Suppressor macrophage (primary cell): ENCODE measurements around the gene MAP1LC3B.
"Not testable (repeated sequence)": the region's sequence is repeated elsewhere in the genome, so short reads cannot be mapped to it uniquely, and the experiment has no call there.

Experiments used
- DNase-seq, 4 experiments: peaks; one replicate each; pipeline ENCODE4 v3.0.0-alpha.2; 2020 to 2022

MAP1LC3B gene

DNA sequence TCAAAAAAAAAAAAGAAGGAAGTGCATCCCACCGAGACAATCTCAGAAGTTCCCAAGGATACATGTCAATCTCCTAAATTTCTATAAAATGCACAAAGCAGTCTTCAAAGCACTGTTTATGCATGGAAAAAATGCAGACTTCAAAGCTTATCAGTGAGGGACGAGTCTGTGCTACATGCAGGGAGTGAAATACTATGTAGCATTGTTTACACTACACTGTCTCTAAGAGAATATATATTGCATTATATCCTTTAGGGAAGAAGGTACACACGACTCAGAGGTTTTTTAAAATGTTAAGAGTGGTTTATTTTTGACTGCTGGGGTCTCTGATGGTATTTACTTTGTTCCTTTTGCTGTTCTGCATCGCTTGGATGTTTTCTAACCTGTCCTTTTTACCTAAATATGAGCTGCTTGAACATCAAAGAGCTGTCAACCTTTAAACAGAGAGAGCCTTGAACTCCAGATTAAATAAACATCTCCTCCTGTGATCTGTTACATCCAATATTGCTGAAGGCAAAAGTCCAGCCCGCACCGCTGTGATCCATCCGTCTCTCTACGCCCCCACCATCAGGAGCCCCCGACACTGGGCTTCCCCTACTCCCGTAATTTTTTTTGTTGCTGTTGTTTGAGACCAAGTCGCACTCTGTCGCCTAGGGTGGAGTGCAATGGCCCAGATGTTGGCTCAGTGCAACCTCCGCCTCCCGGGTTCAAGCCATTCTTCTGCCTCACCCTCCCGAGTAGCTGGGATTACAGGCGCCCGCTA, 9.9 kb upstream of the MAP1LC3B start:
- DNase-seq: no peak

DNA sequence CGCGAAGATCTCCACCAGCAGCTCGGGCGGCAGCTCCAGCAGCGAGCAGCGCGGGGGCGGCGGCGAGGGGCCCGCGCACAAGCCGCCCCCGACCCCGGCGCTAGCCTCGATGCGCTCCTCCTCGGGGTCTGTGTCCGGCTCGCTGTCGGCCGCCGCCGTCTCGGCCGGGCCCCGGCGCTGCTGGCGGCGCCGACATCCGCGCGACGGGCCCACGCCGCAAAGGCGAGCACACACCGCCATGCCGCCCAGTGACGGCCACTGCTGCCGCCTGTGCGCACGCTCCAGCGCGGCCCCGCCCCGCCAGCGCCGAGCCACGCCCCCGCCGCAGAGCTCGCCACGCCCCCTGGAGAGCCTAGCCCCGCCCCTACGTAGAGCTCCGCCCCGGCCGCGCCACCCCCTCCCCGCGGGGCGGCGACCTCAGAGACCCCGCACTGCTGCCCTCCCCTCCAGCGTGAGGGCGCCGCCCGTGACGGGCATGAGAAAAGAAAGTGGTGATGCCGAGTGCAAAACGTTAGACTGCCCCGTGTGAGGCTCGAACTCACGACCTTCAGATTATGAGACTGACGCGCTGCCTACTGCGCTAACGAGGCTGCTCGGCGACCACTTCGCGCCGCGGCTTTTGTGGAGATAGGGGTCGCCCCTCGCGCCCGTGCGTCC, 8.5 kb upstream of the MAP1LC3B start, which contains the start of gene FBXO31:
FBXO31 (minus strand) TSS at position 272 of the 657 bp plus-strand sequence; CDS start at position 240, 32 bp downstream.
- peak; percentile 92 to 97 (median 95) for DNase-seq

DNA sequence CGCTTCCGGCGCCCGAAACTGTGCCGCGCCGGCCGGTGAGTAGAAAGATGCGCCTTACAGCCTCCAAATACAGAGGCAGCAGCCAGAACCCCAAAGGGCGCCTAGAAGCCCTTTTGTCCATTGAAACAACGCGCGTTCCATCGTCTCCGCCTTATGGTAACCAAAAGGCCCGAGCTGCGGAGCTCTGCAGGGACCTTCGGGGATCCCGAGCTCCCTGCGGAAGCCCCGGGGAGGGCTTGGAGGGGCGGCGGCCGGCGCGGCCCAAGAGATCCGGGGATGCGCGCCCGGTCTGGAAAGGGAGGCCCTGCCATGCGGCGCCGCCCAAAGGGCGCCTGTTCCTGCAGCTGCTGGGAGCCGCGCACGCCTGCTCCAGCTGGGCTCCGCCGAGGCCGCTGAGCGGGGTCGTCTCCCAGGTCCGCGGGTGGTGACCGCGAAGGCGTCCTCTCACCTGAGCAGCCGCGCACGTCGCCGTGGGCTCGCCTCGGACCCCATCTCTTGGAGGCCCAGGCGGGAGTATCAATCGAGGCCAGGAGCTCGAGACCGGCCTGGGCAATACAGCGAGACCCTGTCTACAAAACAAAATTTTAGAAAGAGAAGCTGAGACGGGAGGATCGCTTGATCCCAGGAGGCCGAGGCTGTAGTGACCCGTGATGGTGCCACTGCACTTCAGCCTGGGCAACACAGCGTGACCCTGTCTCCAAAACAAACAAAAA, 7.8 kb upstream of the MAP1LC3B start:
- DNase-seq: peak in 2 of 4 experiments; percentile 71 to 78

DNA sequence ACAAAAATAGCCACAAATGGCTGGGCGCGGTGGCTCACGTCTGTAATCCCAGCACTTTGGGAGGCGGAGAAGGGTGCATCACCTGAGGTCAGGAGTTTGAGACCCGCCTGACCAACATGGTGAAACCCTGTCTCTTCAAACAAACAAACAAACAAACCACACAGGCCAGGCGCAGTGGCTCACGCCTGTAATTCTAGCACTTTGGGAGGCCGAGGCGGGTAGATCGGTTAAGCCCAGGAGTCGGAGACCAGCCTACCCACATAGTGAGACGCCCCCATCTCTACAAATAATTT, 7.3 kb upstream of the MAP1LC3B start:
- not testable (repeated sequence) for DNase-seq

DNA sequence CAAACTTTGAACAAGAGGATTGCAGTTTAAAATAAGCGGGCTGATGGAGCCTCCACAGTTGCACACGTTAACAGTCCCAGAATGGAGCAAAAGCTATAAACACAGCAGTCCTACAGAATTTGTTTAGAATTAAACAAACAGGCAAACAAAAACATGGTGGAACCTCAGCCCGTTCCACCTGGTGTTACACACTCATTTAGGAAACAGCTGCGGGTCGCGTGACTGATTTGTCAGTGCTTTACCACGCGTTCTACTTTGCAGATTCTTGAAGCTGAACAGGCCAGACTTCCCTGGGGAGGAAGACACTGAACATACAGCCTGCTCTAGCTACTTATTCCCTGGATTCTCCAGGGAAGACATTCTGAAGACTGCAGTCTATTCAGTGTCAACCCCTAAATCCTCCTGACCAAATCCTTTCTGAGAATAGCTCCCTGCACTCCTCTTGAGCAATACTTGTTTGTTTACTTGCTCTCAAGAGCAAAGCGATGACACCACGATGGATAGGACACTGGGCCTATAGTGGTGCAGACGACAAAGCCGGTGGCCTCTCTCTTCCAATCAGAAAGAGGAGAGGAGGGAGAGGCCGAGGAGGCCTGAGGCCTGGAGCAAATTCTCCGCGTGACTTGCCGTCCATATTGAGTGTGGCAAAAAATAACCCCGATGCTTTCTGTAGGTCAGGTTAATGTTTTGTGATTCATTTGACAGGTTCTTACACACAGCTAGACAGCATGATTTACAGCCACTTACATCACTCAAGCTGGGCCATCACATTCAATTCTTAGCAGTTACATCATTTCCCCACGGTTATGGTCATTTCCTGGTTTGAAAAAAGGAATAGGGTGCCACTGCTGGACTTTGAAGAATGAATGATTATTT, 4.0 kb upstream of the MAP1LC3B start:
- DNase-seq: peak; percentile 96 to 99 (median 96)

DNA sequence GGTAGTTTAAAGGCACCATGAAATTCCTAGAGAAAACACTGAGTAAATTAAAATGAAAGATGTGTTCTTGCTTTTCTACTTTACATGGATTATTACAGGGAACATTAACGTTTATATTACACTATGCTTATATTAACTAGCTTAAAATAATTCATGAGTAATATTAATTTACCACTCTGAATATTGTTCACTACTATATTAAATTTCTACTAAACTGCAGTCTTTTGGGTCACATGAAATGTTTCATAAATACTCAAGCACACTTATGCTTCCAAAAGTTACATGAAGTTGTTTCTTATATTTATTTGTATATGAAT, 3.4 kb upstream of the MAP1LC3B start:
- no peak for DNase-seq

DNA sequence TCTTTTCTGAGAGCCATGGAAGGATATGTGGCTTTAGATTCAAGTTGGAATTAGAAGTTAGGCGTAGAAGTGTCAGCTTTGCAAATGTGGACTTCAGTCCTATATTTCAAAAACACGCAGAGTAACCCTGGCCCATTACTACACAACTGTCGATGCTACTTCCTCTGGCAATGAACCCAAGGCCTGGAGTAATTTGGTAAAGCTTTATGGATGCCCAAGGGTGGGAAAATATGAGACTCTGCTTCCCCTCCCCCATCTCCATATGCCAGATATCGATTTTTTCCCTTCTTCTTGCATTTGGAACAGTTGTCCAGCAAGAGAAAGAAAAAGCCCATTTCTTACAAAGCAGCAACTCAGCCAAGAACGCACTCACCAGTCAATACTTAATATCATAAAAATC, 2.9 kb upstream of the MAP1LC3B start:
- peak in 1 of 4 experiments; percentile 21 for DNase-seq

DNA sequence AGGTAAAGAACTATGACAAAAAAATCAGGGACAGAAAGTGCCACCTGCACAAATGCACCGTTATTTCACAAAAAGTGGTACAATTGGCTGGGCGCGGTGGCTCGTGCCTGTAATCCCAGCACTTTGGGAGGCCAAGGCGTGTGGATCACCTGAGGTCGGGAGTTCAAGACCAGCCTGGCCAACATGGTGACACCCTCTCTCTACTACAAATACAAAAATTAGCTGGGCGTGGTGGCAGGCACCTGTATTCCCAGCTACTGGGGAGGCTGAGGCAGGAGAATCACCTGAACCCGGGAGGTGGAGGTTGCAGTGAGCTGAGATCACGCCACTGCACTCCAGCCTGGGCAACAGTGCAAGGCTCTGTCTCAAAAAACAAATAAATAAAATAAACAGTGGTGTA, 2.2 kb upstream of the MAP1LC3B start:
- DNase-seq: not testable (repeated sequence)

DNA sequence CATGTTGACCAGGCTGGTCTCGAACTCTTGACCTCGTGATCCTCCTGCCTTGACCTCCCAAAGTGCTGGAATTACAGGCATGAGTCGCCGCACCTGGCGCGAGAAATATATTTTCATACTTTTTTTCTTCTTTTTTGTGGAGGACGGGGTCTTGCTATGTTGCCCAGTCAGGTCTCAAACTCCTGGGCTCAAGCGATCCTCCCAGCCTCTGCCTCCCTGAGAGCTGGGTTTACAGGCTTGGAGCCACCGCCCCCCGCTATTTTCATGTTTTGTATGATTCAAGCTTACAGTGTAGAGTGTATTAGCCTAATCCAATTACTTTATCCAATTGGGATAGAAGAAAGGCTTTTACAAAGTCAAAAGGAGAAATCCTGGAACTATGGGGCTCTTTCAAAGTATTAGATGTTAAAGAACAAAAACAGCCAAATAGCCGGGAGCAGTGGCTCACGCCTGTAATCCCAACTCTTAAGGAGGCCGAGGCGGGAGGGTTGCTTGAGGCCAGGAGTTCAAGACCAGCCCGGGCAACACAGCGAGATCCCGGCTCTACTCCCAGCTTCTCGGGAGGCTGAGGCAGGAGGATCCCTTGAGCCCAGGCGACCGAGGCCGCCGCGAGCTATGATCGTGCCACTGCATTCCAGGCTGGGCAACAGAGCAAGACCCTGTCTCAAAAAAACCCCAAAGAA, 1.4 kb upstream of the MAP1LC3B start:
- no peak for DNase-seq

DNA sequence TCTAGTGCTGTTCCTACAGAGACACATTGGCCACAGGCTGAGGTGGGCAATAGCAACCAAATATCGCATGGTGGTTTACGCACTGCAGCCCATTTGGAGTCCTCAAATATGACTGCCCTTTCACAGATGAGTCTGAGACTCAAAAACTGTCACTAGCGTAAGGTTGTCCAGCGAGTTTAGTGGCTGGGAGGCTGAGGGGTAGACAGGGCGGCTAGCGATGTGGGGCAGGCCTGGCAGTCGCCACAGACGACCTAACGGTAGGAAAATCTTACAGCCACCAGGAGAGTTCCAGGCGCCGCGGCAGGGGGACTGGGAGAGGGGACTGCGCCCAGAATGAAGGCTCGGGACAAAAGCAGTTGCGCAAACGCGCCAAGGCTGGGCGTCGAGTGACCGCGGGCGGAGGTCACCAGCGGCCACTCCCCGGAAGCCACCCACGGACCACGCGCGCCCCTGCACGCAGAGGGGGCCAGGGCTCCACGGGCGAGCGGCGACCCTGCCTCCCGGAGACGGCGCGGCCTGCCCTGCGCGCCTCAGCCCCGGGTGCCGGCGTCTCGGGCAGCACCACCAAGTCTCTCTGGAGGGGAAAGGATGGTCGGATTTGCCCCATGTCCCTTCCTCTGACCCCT, 699 bp upstream of the MAP1LC3B start:
- peak; percentile 91 to 95 (median 94) for DNase-seq

DNA sequence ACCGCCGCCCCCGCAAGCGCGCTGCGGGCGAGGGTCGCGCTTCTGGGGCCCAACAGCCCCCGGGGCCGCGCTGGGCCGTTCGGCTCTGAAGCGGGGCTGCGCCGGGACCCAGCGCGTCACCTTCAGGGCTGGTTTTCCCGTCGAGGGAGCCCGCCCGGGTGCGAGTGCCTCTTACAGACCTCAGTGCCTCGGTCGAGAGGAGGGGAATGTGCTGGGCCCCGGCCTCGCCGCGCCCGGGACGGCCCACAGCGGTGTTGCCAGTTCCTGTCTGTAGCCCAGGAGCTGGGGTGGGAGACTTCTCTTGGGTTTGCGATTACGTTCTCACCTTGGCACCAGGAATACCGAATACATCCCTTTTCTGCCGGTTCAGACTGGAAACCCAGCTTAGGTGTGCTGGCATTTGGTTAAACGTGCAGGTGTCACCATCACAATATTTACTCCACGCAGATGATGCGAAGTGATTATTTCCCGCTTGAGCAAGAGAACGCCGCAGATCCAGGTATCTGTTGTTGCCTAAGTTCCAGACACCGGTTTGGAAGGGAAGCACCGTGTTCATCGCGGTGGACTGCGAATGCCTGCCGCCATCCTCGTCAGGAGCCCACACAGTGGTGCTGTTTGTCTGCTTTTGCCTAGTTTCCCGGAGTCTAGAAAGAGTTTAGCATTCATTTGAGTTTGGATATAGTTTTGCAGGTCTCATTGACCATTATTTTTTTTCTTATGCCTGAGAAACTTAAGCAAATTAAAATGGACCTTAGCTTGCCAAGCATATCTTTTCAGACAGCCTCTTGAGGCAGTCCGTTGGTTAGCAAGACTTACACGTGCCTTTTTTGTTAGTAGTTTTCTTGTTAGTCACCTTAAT, 914 bp downstream of the MAP1LC3B start:
- peak; percentile 50 to 74 (median 55) for DNase-seq

DNA sequence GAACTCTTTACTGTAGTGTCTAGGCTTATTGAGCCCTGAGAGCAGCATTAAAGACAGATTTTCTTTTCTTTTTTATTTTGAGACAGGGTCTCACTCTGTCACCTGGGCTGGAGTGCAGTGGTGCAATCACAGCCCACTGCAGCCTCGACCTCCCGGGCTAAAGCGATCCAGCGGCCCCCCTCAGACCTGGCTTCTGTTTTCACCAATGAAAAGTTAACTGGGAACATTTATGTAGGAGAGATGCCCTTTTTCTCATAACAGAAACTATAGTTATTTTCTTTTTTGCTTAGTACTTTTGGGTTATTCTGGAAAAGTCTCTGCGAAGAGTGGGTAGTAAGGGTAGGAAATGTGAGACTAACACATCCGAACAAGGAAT, 1.5 kb downstream of the MAP1LC3B start:
- DNase-seq: no peak

DNA sequence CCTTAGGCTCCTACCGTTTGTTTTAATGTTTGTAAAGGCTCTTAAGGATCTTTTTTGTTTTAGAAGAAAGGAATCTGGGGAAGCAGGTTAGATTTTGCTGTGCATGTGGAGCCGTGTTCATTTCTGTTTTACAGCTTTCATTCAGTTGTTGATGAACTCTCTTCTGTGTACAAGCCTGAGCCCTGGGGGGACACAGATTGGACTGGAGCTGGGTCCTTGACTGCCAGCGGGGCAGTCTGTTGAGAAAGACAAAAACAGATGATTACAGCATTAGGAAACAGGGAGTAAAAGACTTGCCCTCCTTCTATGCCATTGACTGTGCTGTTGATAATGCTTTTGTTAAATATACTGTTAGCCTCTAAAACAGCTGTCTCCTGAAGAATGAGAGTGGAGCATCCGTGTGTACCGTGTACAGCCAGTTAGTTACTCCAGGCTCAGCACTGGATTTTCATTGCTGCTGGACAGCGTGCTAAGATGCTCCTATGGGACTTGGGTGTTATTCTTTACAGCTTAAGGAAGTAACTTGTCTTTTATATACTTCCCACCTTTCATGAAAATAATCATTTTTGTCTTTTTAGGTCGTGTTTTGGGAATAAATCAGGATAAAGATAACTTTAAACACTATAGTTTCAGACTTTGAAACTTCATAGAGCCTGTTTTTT, 3.2 kb downstream of the MAP1LC3B start:
- DNase-seq: no peak

DNA sequence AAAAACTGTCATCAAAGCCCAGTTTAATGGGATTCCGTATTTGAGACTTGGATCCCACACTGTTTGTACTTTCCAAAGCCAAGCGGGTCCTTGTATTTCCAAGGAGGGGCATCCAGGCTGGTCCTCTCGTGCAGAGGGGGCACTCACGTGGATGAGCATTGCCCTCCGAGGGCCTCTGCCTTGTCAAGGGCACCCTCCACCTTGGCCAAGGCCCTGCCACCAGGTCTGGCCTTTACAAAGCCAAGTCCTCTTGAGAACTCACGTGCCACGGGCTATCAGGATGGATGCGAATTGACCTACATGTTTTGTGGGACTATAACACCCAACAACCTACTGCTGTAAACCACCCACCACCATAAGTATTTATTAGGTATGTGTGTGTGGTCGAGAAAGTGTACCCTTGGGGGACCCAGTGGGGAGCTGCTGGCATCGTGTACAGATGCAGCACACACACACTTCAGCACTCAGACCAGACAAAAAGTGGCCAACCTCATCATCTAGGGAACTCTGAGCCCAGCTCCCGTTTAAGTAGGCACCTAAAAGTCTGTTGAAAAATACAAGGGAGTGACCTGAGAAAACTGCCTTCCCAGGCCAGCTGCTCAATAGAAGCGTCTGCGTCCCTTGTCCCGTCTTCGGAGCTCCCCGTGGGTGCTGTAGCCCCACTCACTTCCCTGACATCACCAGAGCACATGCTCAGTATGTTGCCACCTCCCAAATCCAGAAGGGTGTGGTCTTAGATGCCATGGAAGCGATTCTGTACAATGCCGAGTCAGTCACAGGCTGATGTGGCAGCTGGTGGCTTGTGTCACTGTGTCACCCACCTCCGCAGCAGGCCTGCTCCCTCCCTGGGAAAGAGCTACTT, 12.9 kb downstream of the MAP1LC3B start:
- DNase-seq: no peak

DNA sequence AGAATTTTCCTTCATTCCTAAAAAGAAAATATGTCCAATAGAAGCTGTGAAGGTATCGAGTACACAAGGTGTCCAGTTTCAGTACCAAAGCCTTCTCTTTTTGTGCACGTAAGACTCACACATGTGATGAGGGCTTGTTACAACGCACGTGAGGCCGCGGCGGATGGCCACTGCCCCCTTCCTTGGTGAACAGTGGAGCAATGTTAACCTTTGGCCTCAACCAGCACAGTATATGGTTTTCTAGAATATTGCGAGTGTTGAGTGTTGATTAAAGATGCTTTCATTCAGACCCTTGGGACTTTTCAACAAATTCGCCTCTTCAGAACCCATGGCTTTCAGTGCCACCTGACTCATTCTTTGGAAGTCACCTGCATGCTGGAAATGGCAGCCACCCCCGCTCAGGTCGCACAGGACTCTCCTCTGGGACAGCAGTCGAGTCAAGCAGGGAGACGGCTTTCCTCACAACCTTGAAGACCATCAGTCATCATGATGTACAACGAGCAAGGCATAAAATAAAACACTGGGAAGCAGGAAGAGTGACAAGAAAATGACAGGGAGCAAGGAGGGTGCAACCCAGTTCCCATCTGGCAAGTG, 14.5 kb downstream of the MAP1LC3B start:
- no peak for DNase-seq

DNA sequence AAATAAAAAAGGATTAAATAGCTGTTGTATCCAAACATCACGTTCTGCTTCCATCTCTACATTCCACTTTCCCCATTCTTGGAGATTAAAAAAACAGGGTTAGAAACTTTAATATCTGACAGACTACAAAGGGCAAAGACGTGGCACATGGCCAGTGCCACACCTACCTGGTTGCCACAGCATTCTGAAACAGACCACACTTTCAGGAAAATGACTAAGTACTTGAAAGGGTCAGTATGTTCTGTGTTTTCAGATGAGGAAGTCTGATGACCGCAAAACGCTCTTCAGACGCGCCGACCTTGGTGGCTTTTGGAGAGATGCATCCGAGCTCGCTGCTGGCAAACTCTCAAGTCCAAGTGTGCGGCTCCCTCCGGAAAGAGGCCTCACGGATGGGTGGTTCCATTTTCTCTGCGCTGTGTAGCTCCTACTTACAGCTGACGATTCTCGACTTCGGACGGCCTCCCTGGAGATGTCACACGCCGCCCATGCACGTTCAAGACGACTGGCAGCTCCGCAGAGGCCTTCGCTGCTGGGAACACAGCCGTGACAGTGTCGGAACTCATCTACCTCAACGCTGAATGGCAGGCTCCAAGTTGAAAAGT, 15.5 kb downstream of the MAP1LC3B start:
- peak; percentile 44 to 64 (median 58) for DNase-seq

DNA sequence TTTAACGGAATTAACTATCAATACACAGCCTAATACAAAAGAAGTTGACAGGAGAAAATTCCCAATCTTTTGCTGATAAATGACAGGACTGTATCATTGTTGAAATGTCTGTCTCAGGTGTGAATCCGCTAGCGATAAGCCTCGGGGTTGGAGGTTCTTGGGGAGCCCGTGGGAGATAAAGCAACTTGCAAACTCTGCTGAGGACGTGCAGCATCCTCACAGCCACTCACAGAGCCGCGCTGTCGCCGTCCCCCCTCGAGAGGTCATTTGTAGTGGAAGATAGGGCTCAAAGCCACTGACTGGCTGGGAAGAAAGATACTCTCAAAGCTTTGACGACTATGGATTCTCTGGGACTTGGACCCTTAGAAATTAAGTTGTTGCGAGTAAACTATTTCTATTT, 17.0 kb downstream of the MAP1LC3B start:
- no peak for DNase-seq

DNA sequence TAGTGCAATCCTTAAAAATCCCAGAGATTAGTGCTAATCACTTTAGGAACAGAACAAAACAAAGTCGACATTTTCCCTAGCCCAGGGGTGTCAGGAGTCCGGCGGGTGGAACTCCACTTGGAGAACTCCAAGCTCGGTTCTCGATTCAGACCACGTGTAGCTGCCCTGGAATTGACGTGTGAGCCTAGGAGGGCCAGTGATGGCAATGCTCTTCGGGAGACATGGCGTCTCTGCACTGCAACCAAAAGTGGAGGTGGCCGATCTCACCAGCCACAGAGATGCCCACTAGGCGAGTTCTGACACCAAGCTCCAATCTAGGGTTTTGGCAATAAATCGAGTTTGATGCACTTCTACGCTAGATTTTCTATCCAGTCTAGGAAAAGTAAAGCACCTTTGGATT, 17.6 kb downstream of the MAP1LC3B start:
- no peak for DNase-seq
